Fibroblast of lung (primary cell): Measurements from ENCODE around the gene CSNK1E. TPM values are rescaled to one million over a fixed set of nuclear protein-coding genes. Genes with fewer than 3 reads are reported as not detected.
A peak's percentile ranks its signal among the peaks of the same experiment; 100 is the strongest.

Source experiments
- DNase-seq, 2 donors: peaks; one replicate each; pipeline versions ENCODE4 v3.0.0 to v3.0.0-alpha.2; 2010; ENCODE audit warnings: low read depth in 2 of 2
- H2AFZ ChIP-seq: 2 replicates; pipeline ENCODE4 v1.5.1; 2012; ENCODE audit warnings: low read length, control low read depth, inconsistent platforms
- H3K27ac ChIP-seq: 2 replicates; pipeline ENCODE4 v1.5.1; 2011; ENCODE audit warnings: low read length, control low read depth; ENCODE audit not compliant: insufficient read depth
- H3K27me3 ChIP-seq: 2 replicates; pipeline ENCODE4 v1.5.1; 2011; ENCODE audit warnings: mild to moderate bottlenecking, low read length; ENCODE audit not compliant: control insufficient read depth, insufficient read depth
- H3K36me3 ChIP-seq: 2 replicates; pipeline ENCODE4 v1.5.1; 2011; ENCODE audit warnings: low read length; ENCODE audit not compliant: control insufficient read depth, insufficient read depth
- H3K4me1 ChIP-seq: 2 replicates; pipeline ENCODE4 v1.5.1; 2011; ENCODE audit warnings: low read length; ENCODE audit not compliant: control insufficient read depth, insufficient read depth; ENCODE audit errors: extremely low read depth
- H3K4me2 ChIP-seq: 2 replicates; pipeline ENCODE4 v1.5.1; 2011; ENCODE audit warnings: low read length, control low read depth; ENCODE audit not compliant: insufficient read depth; ENCODE audit errors: extremely low read depth
- H3K4me3 ChIP-seq, 4 experiments: fragments of 200-600 bp in 1 of 4; sonication (generic) in 1 of 4; replicated peaks in 1 of 4; 2 replicates each; pipeline ENCODE4 v1.5.1; 2011 to 2016; ENCODE audit warnings: low read length in 4 of 4, low read depth in 3 of 4, mild to moderate bottlenecking in 3 of 4, control low read depth in 2 of 4, inconsistent platforms in 1 of 4, mixed read lengths in 1 of 4; ENCODE audit not compliant: insufficient read depth in 1 of 4; ENCODE audit errors: control extremely low read depth in 1 of 4
- H3K79me2 ChIP-seq: 2 replicates; pipeline ENCODE4 v1.5.1; 2012; ENCODE audit warnings: mild to moderate bottlenecking, low read length, inconsistent platforms; ENCODE audit not compliant: control insufficient read depth, insufficient read depth
- H3K9ac ChIP-seq: 2 replicates; pipeline ENCODE4 v1.5.1; 2011; ENCODE audit warnings: mild to moderate bottlenecking, low read length, control low read depth; ENCODE audit not compliant: insufficient read depth
- H3K9me3 ChIP-seq: 2 replicates; pipeline ENCODE4 v1.5.1; 2012; ENCODE audit warnings: low read depth, low read length; ENCODE audit not compliant: control insufficient read depth, insufficient read depth
- H4K20me1 ChIP-seq: 2 replicates; pipeline ENCODE4 v1.5.1; 2011; ENCODE audit warnings: low read length; ENCODE audit not compliant: control insufficient read depth, insufficient read depth; ENCODE audit errors: extremely low read depth
- EZH2 ChIP-seq: IDR thresholded peaks from 2 replicates; pipeline ENCODE4 v1.5.1; 2012; ENCODE audit warnings: low read length, control low read depth, mild to moderate bottlenecking; ENCODE audit errors: missing control alignments
- polyA plus RNA-seq, 2 donors: library from polyadenylated mRNA; depleted of rRNA in 1 of 2; stranded (reverse) in 1 of 2; unstranded in 1 of 2; fragments of >200 nt; gene quantifications; 2 replicates each; pipeline ENCODE4 v1.2.1, GENCODE V29; 2011 to 2012; ENCODE audit warnings: missing spikeins in 1 of 2
- total RNA-seq: library from RNA; depleted of rRNA; stranded (reverse); fragments of >200 nt; gene quantifications from 2 replicates; pipeline ENCODE4 v1.2.1, GENCODE V29; 2014
- TF ChIP-seq, protein P1 (sequence below), 2 donors: IDR thresholded peaks in 1 of 2; conservative IDR thresholded peaks in 1 of 2; 1 replicate in 1 of 2; 2 replicates in 1 of 2; pipeline ENCODE4 v1.5.1; 2011 to 2012; ENCODE audit warnings: low read length in 2 of 2, control low read depth in 1 of 2, inconsistent platforms in 1 of 2, low read depth in 1 of 2, mild to moderate bottlenecking in 1 of 2

Gene CSNK1E
- total and polyA plus RNA-seq, 2 donors (not counting 1 experiment from before 2014, with no cell fraction given) = 99.3 to 121 TPM

DNA sequence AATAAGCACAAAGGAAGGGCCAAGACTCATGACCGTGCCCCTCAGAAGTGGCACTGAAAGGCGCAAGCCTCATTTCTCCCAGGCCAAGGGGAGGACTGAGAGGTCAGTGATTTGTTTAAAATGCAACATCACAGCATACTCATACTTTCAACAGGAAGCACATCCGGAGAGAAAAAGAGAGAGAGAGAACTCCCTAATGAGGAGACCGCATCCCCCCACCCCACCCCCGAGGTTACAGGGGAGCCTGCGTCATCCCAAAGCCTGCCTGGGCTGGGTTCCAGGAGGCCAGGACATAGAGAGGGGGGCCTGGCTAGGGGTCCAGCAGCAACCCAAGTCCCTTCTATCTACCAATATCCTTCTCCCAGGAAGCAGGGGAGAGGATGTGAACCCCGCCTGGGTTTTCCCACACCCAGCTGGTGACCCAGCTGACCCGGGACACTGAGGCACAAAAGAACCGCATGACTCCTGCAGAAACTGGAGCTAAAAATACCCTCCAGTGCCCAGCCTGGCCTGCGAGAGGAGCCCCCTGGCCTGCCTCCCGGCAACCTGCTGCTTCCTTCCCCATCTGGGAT is 3.8 kb downstream of the CSNK1E start:
- peaks cover 54% of the 10 kb centered on the region for H3K4me1 ChIP-seq
- peaks cover 5% of the 10 kb centered on the region for H3K36me3 ChIP-seq
- no peaks in the 10 kb centered on the region for H3K27me3 ChIP-seq
- TF ChIP-seq, protein P1, sequence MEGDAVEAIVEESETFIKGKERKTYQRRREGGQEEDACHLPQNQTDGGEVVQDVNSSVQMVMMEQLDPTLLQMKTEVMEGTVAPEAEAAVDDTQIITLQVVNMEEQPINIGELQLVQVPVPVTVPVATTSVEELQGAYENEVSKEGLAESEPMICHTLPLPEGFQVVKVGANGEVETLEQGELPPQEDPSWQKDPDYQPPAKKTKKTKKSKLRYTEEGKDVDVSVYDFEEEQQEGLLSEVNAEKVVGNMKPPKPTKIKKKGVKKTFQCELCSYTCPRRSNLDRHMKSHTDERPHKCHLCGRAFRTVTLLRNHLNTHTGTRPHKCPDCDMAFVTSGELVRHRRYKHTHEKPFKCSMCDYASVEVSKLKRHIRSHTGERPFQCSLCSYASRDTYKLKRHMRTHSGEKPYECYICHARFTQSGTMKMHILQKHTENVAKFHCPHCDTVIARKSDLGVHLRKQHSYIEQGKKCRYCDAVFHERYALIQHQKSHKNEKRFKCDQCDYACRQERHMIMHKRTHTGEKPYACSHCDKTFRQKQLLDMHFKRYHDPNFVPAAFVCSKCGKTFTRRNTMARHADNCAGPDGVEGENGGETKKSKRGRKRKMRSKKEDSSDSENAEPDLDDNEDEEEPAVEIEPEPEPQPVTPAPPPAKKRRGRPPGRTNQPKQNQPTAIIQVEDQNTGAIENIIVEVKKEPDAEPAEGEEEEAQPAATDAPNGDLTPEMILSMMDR (conservative IDR thresholded peaks at IDR 0.05 in 1 of 2, IDR thresholded peaks at IDR 0.05 in 1 of 2; ENCODE audit: low read depth in 1 of 2, low read length in 2 of 2) = peak in 1 of 2 donors; percentile 4
- TF ChIP-seq EZH2 = no peak
- H3K9me3 ChIP-seq = no peaks in the 10 kb centered on the region
- peak overlapping the region; percentile 71 for H3K9ac ChIP-seq
- no peaks in the 10 kb centered on the region for H4K20me1 ChIP-seq
- peak overlapping the region; percentile 47 to 96 (median 77) for H3K4me3 ChIP-seq
- no peak overlapping the region for H2AFZ ChIP-seq
- H3K79me2 ChIP-seq = peaks cover 80% of the 10 kb centered on the region
- H3K27ac ChIP-seq = peak overlapping the region; percentile 87
- DNase-seq = peak; percentile 94 to 97
- peak overlapping the region; percentile 88 for H3K4me2 ChIP-seq

DNA sequence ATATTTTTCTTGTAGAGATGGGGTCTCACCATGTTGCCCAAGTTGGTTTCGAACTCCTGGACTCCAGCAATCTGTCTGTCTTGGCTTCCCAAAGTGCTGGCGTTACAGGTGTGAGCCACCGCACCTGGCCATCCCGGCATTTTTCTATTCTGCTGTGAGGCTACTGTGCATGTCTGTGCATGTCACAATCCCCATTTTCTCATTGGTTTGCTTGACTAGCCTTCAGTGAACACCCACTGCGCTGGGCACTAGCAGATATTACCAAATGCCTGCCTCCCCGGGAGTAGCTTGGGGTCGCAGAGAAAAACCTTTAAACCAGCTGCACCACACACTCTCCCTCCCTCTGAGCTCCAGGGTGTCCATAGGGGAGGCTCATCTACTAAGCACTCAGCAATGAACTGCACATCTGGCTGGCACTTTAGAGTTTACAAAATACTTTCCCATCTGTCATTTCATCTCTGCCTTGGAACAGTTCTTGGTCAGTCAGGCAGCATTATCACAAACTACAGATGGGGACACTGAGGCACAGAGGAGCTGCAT is 4.9 kb downstream of the CSNK1E start:
- no peak for TF ChIP-seq EZH2
- H3K27ac ChIP-seq = peak overlapping the region; percentile 87
- peaks cover 8% of the 10 kb centered on the region for H3K36me3 ChIP-seq
- no peaks in the 10 kb centered on the region for H4K20me1 ChIP-seq
- no peaks in the 10 kb centered on the region for H3K27me3 ChIP-seq
- H3K4me3 ChIP-seq = peak overlapping the region in 2 of 4 experiments; percentile 92 to 96
- H3K79me2 ChIP-seq = peaks cover 92% of the 10 kb centered on the region
- peaks cover 47% of the 10 kb centered on the region for H3K4me1 ChIP-seq
- H2AFZ ChIP-seq = no peak overlapping the region
- peak overlapping the region; percentile 75 for H3K4me2 ChIP-seq
- peak in 1 of 2 donors; percentile 49 for DNase-seq
- H3K9ac ChIP-seq = peak overlapping the region; percentile 24
- no peaks in the 10 kb centered on the region for H3K9me3 ChIP-seq

DNA sequence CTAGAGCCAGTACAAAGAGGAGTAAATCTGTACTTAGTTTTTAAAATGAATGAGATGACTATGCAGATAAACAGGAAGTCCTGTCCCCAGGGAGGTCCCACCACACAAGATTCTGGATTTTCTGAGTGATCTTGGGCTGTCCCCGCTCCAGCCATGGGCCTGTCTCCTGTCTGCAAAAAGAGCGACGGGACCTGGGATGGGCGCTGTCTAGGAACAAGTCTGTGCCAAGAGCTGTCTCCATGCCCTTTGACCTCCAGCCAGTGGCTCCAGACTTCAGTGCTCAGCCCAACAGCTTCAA is 6.0 kb downstream of the CSNK1E start:
- no peak overlapping the region for H2AFZ ChIP-seq
- no peaks in the 10 kb centered on the region for H3K27me3 ChIP-seq
- H3K79me2 ChIP-seq = peaks cover 95% of the 10 kb centered on the region
- H3K27ac ChIP-seq = peak overlapping the region; percentile 75
- H3K4me3 ChIP-seq = no peak overlapping the region
- no peaks in the 10 kb centered on the region for H3K9me3 ChIP-seq
- peak overlapping the region; percentile 28 for H3K4me2 ChIP-seq
- no peak for TF ChIP-seq EZH2
- TF ChIP-seq, protein P1 (conservative IDR thresholded peaks at IDR 0.05 in 1 of 2, IDR thresholded peaks at IDR 0.05 in 1 of 2; ENCODE audit: low read depth in 1 of 2, low read length in 2 of 2) = no peak
- H4K20me1 ChIP-seq = no peaks in the 10 kb centered on the region
- H3K4me1 ChIP-seq = peaks cover 47% of the 10 kb centered on the region
- peaks cover 8% of the 10 kb centered on the region for H3K36me3 ChIP-seq
- DNase-seq = no peak
- no peak overlapping the region for H3K9ac ChIP-seq
